ENCODE data around the gene KIAA0513. TPM values are rescaled to one million over a fixed set of nuclear protein-coding genes. Genes with fewer than 3 reads are reported as not detected.

Gene KIAA0513
- total and polyA plus RNA-seq, 11 donors: 4.5 to 14.0 (median 9.1) TPM

DNA sequence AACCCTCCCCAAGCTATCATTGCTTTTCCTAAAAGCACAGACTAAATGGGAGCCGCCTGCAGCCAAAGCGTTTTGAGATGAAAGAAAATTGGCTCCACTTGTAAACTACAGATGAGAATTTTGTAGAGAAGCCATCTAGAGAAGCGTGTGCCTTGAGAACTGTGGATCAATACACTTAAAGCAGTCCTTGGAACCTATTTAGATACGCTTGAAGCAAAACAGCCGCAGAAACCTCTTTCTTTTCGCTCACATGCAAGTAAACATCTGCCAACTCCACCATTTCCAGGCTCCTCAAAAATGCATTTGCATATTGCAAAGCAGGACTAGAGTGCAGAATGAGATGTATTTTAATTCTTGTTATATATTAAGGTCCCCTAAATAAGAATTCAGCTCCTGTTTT is 13.1 kb downstream of the KIAA0513 start:
- DNase-seq (no peak), ATAC-seq (no peak)
- Histone ChIP-seq H3K9me3 (no peaks in the 10 kb centered on the region), H3K27ac (peak overlapping the region in 1 of 12 donors; percentile 9), H3K27me3 (no peaks in the 10 kb centered on the region), H3K36me3 (peaks cover 0 to 10% (median 0%) of the 10 kb centered on the region in 9 donors), H3K4me3 (no peak overlapping the region), H3K4me1 (peaks cover 0 to 7% (median 0%) of the 10 kb centered on the region in 12 donors)
- intact Hi-C loops (cut with DNase I): no loop called here
- WGBS, 4 donors: 92 to 96% (median 93%) methylated on average over 6 of the region's 6 CpGs
- TF ChIP-seq POLR2A (IDR thresholded peaks at IDR 0.05) (no peak), CTCF (IDR thresholded peaks at IDR 0.05) (no peak)

- peaks cover 0 to 7% (median 0%) of the 10 kb centered on the region in 12 donors for H3K4me1 ChIP-seq
- H3K27ac ChIP-seq: peak overlapping the region in 1 of 12 donors; percentile 9
- peaks cover 0 to 10% (median 0%) of the 10 kb centered on the region in 9 donors for H3K36me3 ChIP-seq
- intact Hi-C loops (cut with DNase I): no loop called here
- no peaks in the 10 kb centered on the region for H3K9me3 ChIP-seq
- ATAC-seq (no peak), DNase-seq (no peak)
- H3K4me3 ChIP-seq: no peak overlapping the region
- WGBS, 4 donors: 82 to 91% (median 87%) methylated on average over 27 of the region's 27 CpGs
- TF ChIP-seq POLR2A (IDR thresholded peaks at IDR 0.05) (no peak), CTCF (IDR thresholded peaks at IDR 0.05) (no peak)
- H3K27me3 ChIP-seq: no peaks in the 10 kb centered on the region
Measured at GRCh38 chr16:85041219-85042166, 13.9 kb downstream of the KIAA0513 start.

DNA sequence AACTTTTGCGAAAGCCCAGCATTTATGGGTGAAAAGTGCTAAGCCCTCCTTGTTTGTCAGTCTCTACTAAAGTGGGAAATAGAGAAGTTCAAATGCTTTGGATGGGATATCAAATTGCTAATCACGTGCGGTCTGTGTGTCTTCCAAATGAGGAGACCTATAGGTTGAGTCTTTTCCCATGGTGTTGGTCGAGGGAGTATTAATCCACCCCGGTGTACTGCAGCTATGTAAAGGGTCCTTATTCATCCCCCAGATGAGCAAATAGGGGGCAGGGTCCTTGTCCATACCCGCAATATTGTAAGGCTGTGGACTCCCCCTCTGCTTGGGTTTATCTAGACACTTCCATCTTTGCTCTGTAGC is 14.6 kb downstream of the KIAA0513 start:
- TF ChIP-seq POLR2A (IDR thresholded peaks at IDR 0.05): no peak
- no peaks in the 10 kb centered on the region for H3K9me3 ChIP-seq
- no peaks in the 10 kb centered on the region for H3K27me3 ChIP-seq
- intact Hi-C loops (cut with DNase I): no loop called here
- H3K36me3 ChIP-seq: peaks cover 0 to 10% (median 0%) of the 10 kb centered on the region in 9 donors
- ATAC-seq (no peak), DNase-seq (no peak)
- H3K27ac ChIP-seq: no peak overlapping the region
- no peak overlapping the region for H3K4me3 ChIP-seq
- peaks cover 0 to 12% (median under 1%) of the 10 kb centered on the region in 12 donors for H3K4me1 ChIP-seq
- 83 to 88% (median 87%) methylated on average over 6 of the region's 6 CpGs for WGBS, 4 donors

DNA sequence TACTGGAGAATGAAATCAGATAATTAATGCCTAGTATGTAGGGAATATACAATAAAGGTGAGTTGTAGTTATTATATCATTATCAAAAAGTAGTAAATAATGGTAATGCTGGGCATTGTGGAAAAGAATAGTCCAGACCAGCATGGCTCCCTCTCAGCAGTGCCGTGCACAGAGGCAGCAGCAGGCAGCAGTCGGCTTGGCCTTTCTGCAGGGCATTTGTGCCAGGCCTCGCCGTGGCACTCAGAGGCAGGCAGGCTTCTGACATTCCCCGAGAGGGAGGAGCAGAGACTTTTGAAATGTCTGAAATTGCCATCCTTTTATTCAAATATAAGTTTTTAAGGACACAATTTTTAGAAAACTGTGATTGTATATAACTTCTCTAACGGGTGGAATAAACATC is 15.0 kb downstream of the KIAA0513 start:
- no peaks in the 10 kb centered on the region for H3K9me3 ChIP-seq
- intact Hi-C loops (cut with DNase I): no loop called here
- no peaks in the 10 kb centered on the region for H3K27me3 ChIP-seq
- H3K4me3 ChIP-seq: no peak overlapping the region
- WGBS, 4 donors: 71 to 92% (median 80%) methylated on average over 6 of the region's 6 CpGs
- H3K36me3 ChIP-seq: peaks cover 0 to 8% (median 0%) of the 10 kb centered on the region in 9 donors
- ATAC-seq: peak in 3 of 4 donors; percentile 64 to 71 (median 66)
- no peak overlapping the region for H3K27ac ChIP-seq
- peaks cover 0 to 17% (median 3%) of the 10 kb centered on the region in 12 donors for H3K4me1 ChIP-seq
- DNase-seq: no peak
- no peak for TF ChIP-seq CTCF (IDR thresholded peaks at IDR 0.05)
- TF ChIP-seq POLR2A (IDR thresholded peaks at IDR 0.05): no peak

Data from heart left ventricle (tissue), 16 donors.